ENCODE results near the gene ENOX1. TPM values are rescaled to one million over a fixed set of nuclear protein-coding genes. Genes with fewer than 3 reads are reported as not detected.

Gene ENOX1
- total and polyA plus RNA-seq, 2 of the 13 experiments (the other 11 are each of a cell fraction or from before 2014, with no cell fraction given), result not detected

- Histone ChIP-seq H4K20me1 (ENCODE audit: insufficient read depth, low read length) (no peaks in the 10 kb centered on the region), H2AFZ (ENCODE audit: low read length) (no peak overlapping the region), H3K79me2 (ENCODE audit: insufficient read depth, low read length) (no peaks in the 10 kb centered on the region), H3K27me3 (ENCODE audit: control insufficient read depth in 1 of 2, insufficient read depth in 2 of 2, low read length in 2 of 2) (no peaks in the 10 kb centered on the region), H3K27ac (ENCODE audit: extremely low read length, insufficient read depth, low read length) (no peak overlapping the region), H3K36me3 (replicated peaks in 1 of 2; ENCODE audit: control insufficient read depth in 1 of 2, insufficient read depth in 2 of 2, low read length in 2 of 2) (no peaks in the 10 kb centered on the region), H3K4me1 (ENCODE audit: insufficient read depth, low read length) (no peaks in the 10 kb centered on the region), H3K4me2 (ENCODE audit: low read depth, low read length) (no peak overlapping the region), H3K4me3 (replicated peaks in 1 of 3; ENCODE audit: insufficient read depth in 1 of 3, low read depth in 2 of 3, low read length in 3 of 3) (no peak overlapping the region), H3K9ac (ENCODE audit: insufficient read depth, low read depth, low read length) (no peak overlapping the region), H3K9me3 (ENCODE audit: low read length) (no peaks in the 10 kb centered on the region)
- TF ChIP-seq GATAD1 (CRISPR knock-in tag; IDR thresholded peaks at IDR 0.05) (no peak), HDAC6 (IDR thresholded peaks at IDR 0.05; ENCODE audit: low read depth, low read length) (no peak), ZNF281 (CRISPR knock-in tag; IDR thresholded peaks at IDR 0.05; ENCODE audit: borderline replicate concordance) (no peak), ZNF282 (IDR thresholded peaks at IDR 0.05; ENCODE audit: partially characterized antibody) (no peak), ZNF691 (CRISPR knock-in tag; IDR thresholded peaks at IDR 0.05; ENCODE audit: borderline replicate concordance, low read depth) (no peak)
- DNase-seq (ENCODE audit: low spot score) (no peak), ATAC-seq (no peak), FAIRE-seq (no peak)
- no TSS peak for BruUV-seq (replicated peaks)
- intact Hi-C loops (cut with micrococcal nuclease; ENCODE audit: unreplicated experiment) (no loop called here), in situ Hi-C loops (cut with HindIII; ENCODE audit: extremely low pct_ligation_motif_present, low pct_unique_long_range_greater_than_20kb) (loop anchor here (10.0 to 25.0 kb wide), 2 partner anchors 485 to 1202 kb away; no protein-coding TSS in a partner anchor)
- ChIA-PET POLR2A (no interaction called here), CTCF (ENCODE audit: low intra/inter-chr PET ratio, low total read pairs) (no interaction called here)
- 0% methylated on average over 1 of the region's 1 CpG for WGBS (ENCODE audit: low lambda C conversion rate)
Measured at GRCh38 chr13:43797159-43797558, 10.4 kb upstream of the ENOX1 start.

Data from HepG2 (cell line).